Neural progenitor cell (in vitro differentiated cells): ENCODE measurements around the gene KLHL41. TPM values are rescaled to one million over a fixed set of nuclear protein-coding genes. Genes with fewer than 3 reads are reported as not detected.
A peak's percentile ranks its signal among the peaks of the same experiment; 100 is the strongest.
"Not testable (repeated sequence)": the region's sequence is repeated elsewhere in the genome, so short reads cannot be mapped to it uniquely, and the experiment has no call there.

Source experiments
- DNase-seq: peaks from one replicate; pipeline ENCODE4 v3.0.0-alpha.2; 2016; ENCODE audit warnings: low spot score
- H2AFZ ChIP-seq: fragments of 200-600 bp; sonication (generic); replicated peaks from 2 replicates; pipeline ENCODE4 v1.6.1; 2016; ENCODE audit warnings: antibody characterized with exemption
- H3F3A ChIP-seq: fragments of 200-600 bp; sonication (generic); 2 replicates; pipeline ENCODE4 v1.6.1; 2016; ENCODE audit warnings: antibody characterized with exemption, low read depth
- H3K27ac ChIP-seq: fragments of 200-600 bp; sonication (generic); 2 replicates; pipeline ENCODE4 v1.5.1; 2016; ENCODE audit warnings: mild to moderate bottlenecking
- H3K27me3 ChIP-seq: fragments of 200-600 bp; sonication (generic); 2 replicates; pipeline ENCODE4 v1.6.1; 2016; ENCODE audit warnings: mild to moderate bottlenecking, moderate library complexity
- H3K36me3 ChIP-seq: fragments of 200-600 bp; sonication (generic); 2 replicates; pipeline ENCODE4 v1.5.1; 2016
- H3K4me1 ChIP-seq: fragments of 200-600 bp; sonication (generic); 2 replicates; pipeline ENCODE4 v1.6.1; 2016; ENCODE audit warnings: mixed run types
- H3K4me2 ChIP-seq: fragments of 200-600 bp; sonication (generic); 2 replicates; pipeline ENCODE4 v1.6.1; 2016
- H3K4me3 ChIP-seq: fragments of 200-600 bp; sonication (generic); 2 replicates; pipeline ENCODE4 v1.5.1; 2016
- H3K79me2 ChIP-seq: fragments of 200-600 bp; sonication (generic); 2 replicates; pipeline ENCODE4 v1.6.1; 2016; ENCODE audit warnings: low read depth
- H3K9ac ChIP-seq: fragments of 200-600 bp; sonication (generic); 2 replicates; pipeline ENCODE4 v1.6.1; 2016
- H3K9me3 ChIP-seq: fragments of 200-600 bp; sonication (generic); 2 replicates; pipeline ENCODE4 v1.5.1; 2016; ENCODE audit warnings: low read depth
- H4K20me1 ChIP-seq: fragments of 200-600 bp; sonication (generic); 2 replicates; pipeline ENCODE4 v1.6.1; 2016; ENCODE audit warnings: low read depth
- H3K27ac Mint-ChIP-seq: 3 replicates; pipeline ENCODE4 v1.8.0; 2021; ENCODE audit warnings: mixed read lengths
- H3K27me3 Mint-ChIP-seq: 2 replicates; pipeline ENCODE4 v1.8.0; 2022; ENCODE audit warnings: low read depth, mild to moderate bottlenecking, inconsistent platforms, moderate library complexity, mixed read lengths; ENCODE audit not compliant: insufficient read depth
- H3K36me3 Mint-ChIP-seq: 3 replicates; pipeline ENCODE4 v1.8.0; 2021; ENCODE audit warnings: mixed read lengths
- H3K4me1 Mint-ChIP-seq: 3 replicates; pipeline ENCODE4 v1.8.0; 2021; ENCODE audit warnings: mixed read lengths
- H3K4me3 Mint-ChIP-seq: 3 replicates; pipeline ENCODE4 v1.8.0; 2021; ENCODE audit warnings: mild to moderate bottlenecking, moderate library complexity, mixed read lengths
- H3K9me3 Mint-ChIP-seq: 3 replicates; pipeline ENCODE4 v1.8.0; 2020; ENCODE audit warnings: mixed read lengths
- EZH2 ChIP-seq: fragments of 200-600 bp; sonication (generic); IDR thresholded peaks from 2 replicates; pipeline ENCODE4 v1.6.1; 2017; ENCODE audit warnings: antibody characterized with exemption, mild to moderate bottlenecking, moderate library complexity
- EZH2phosphoT487 ChIP-seq: fragments of 200-600 bp; sonication (generic); IDR thresholded peaks from 2 replicates; pipeline ENCODE4 v1.6.1; 2017; ENCODE audit warnings: antibody characterized with exemption
- total RNA-seq: library from RNA; depleted of rRNA; stranded (reverse); fragments of >200 nt; gene quantifications from 2 replicates; pipeline ENCODE4 v1.2.3, GENCODE V29; 2015; ENCODE audit warnings: low replicate concordance
- TF ChIP-seq, protein P1 (sequence below): fragments of 200-600 bp; sonication (generic); IDR thresholded peaks from 2 replicates; pipeline ENCODE4 v1.5.1; 2017; ENCODE audit warnings: antibody characterized with exemption, mild to moderate bottlenecking

Gene KLHL41
- total RNA-seq, 1 donor from 2014 or later = 0.06 TPM

DNA sequence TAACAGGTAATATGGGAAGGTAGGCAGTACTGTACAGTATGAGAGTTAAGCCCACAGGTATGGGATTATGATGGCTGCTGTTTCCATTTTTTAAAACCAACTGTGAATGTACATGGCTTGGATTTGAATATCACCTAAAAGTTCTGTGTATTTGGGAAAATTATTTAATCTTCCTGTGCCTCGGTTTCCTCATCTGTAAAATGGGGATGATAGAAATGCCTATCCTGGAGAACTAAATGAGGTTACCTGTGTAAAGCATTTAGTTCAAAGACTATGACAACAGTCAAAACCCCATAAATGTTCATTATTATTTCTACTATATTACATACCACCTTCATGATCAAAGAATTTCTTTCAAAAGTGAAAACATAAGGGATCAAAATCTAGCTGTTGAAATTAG is 3.6 kb downstream of the KLHL41 start:
- Histone ChIP-seq H4K20me1 (no peaks in the 10 kb centered on the region), H3K27me3 (no peaks in the 10 kb centered on the region), H2AFZ (no peak overlapping the region), H3K9me3 (no peaks in the 10 kb centered on the region), H3F3A (peaks cover 9% of the 10 kb centered on the region), H3K4me1 (peaks cover 19% of the 10 kb centered on the region), H3K79me2 (no peaks in the 10 kb centered on the region), H3K27ac (no peak overlapping the region), H3K9ac (no peak overlapping the region), H3K4me2 (no peak overlapping the region), H3K36me3 (no peaks in the 10 kb centered on the region), H3K4me3 (no peak overlapping the region)
- TF ChIP-seq EZH2 (no peak), EZH2phosphoT487 (no peak)
- TF ChIP-seq, protein P1, sequence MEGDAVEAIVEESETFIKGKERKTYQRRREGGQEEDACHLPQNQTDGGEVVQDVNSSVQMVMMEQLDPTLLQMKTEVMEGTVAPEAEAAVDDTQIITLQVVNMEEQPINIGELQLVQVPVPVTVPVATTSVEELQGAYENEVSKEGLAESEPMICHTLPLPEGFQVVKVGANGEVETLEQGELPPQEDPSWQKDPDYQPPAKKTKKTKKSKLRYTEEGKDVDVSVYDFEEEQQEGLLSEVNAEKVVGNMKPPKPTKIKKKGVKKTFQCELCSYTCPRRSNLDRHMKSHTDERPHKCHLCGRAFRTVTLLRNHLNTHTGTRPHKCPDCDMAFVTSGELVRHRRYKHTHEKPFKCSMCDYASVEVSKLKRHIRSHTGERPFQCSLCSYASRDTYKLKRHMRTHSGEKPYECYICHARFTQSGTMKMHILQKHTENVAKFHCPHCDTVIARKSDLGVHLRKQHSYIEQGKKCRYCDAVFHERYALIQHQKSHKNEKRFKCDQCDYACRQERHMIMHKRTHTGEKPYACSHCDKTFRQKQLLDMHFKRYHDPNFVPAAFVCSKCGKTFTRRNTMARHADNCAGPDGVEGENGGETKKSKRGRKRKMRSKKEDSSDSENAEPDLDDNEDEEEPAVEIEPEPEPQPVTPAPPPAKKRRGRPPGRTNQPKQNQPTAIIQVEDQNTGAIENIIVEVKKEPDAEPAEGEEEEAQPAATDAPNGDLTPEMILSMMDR = no peak
- H3K4me3 Mint-ChIP-seq = no peak overlapping the region
- peaks cover under 1% of the 10 kb centered on the region for H3K9me3 Mint-ChIP-seq
- DNase-seq = no peak
- H3K27ac Mint-ChIP-seq = no peak overlapping the region
- peaks cover 33% of the 10 kb centered on the region for H3K4me1 Mint-ChIP-seq
- H3K36me3 Mint-ChIP-seq = no peaks in the 10 kb centered on the region
- no peaks in the 10 kb centered on the region for H3K27me3 Mint-ChIP-seq

DNA sequence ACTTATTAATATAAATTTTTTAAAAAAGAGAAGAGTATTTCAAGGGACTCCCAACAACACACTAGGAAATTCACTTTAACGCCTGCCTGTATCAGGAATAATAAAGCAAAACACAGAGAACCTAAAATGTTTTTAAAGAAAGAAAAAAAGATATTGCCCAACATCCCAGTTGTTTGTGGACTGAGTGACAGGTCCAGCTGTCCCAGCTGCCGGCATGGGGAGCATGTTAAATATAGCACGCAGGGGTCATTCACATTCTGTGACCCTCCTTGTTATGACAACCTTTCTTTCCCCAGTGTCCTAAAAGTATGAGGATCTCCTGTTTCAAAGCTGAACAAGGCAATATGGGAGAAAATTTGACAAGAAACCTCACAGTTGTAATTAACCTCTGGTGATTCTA is 4.4 kb downstream of the KLHL41 start:
- no peaks in the 10 kb centered on the region for H3K36me3 Mint-ChIP-seq
- no peak overlapping the region for H3K9ac ChIP-seq

DNA sequence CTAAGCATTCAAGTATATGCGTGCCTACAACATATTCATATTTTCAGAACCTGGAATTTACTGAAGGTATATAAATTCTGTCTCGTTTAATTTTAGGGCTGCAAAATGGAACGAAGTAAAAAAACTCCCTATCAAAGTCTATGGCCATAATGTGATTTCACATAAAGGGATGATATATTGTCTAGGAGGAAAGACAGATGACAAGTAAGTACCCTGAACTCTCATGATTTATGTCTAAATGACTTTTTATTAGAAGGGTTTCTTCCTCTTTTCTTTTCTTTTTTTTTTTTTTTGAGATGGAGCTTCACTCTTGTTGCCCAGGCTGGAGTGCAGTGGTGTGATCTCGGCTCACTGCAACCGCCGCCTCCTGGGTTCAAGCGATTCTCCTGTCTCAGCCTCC is 5.3 kb downstream of the KLHL41 start:
- H3K4me1 Mint-ChIP-seq = peaks cover 21% of the 10 kb centered on the region
- H3K4me3 Mint-ChIP-seq, H4K20me1 ChIP-seq, H3K27ac Mint-ChIP-seq, DNase-seq, H3K4me1 ChIP-seq, H3K9me3 ChIP-seq, H3F3A ChIP-seq, H3K79me2 ChIP-seq, H3K27ac ChIP-seq, H3K9me3 Mint-ChIP-seq, H3K36me3 ChIP-seq, H3K27me3 Mint-ChIP-seq, H3K4me3 ChIP-seq, H2AFZ ChIP-seq, H3K27me3 ChIP-seq, H3K36me3 Mint-ChIP-seq, H3K9ac ChIP-seq, H3K4me2 ChIP-seq: not testable (repeated sequence)

More for the DNA sequence above, 4.4 kb downstream of the KLHL41 start:
- Histone ChIP-seq H3K27ac (no peak overlapping the region), H3K36me3 (no peaks in the 10 kb centered on the region), H3K4me2 (no peak overlapping the region), H3K4me3 (no peak overlapping the region), H3F3A (peaks cover 9% of the 10 kb centered on the region), H3K9me3 (no peaks in the 10 kb centered on the region), H2AFZ (no peak overlapping the region), H3K79me2 (no peaks in the 10 kb centered on the region), H3K27me3 (no peaks in the 10 kb centered on the region), H3K4me1 (peaks cover 17% of the 10 kb centered on the region), H4K20me1 (no peaks in the 10 kb centered on the region)
- Mint-ChIP-seq H3K27me3 (no peaks in the 10 kb centered on the region), H3K27ac (peak overlapping the region; percentile 29), H3K4me1 (peaks cover 29% of the 10 kb centered on the region), H3K9me3 (no peaks in the 10 kb centered on the region), H3K4me3 (no peak overlapping the region)
- no peak for DNase-seq
- no peak for TF ChIP-seq EZH2phosphoT487
- no peak for TF ChIP-seq EZH2
- TF ChIP-seq, protein P1 = no peak

DNA sequence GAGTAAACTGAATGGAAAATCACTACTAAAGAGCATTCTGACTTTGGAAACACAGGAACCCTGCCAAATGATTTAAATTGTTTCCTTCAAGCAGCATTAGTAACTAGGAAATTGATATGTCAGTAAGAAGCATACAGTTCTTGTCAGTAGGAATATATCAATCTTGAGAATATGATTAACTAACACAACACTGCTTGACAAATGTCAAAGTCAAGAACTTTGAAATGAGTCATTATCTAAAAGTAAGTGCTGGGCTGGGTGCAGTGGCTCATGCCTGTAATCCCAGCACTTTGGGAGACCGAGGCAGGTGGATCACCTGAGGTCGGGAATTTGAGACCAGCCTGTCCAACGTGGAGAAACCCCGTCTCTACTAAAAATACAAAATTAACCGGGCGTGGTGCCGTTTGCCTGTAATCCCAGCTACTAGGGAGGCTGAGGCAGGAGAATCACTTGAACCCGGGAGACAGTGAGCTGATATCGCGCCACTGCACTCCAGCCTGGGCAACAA is 7.0 kb downstream of the KLHL41 start:
- not testable (repeated sequence) for H3K4me3 ChIP-seq, H3K27me3 ChIP-seq, H4K20me1 ChIP-seq, H3K4me3 Mint-ChIP-seq, H3K27ac Mint-ChIP-seq, H3K9me3 Mint-ChIP-seq, H3K4me2 ChIP-seq, H3K27ac ChIP-seq, H3K79me2 ChIP-seq, H2AFZ ChIP-seq, H3K4me1 Mint-ChIP-seq, H3K9me3 ChIP-seq, H3K4me1 ChIP-seq, H3K36me3 Mint-ChIP-seq, H3F3A ChIP-seq, H3K9ac ChIP-seq, DNase-seq, H3K27me3 Mint-ChIP-seq, H3K36me3 ChIP-seq
